Measurements from ENCODE around the gene ZNRF2. TPM values are rescaled to one million over a fixed set of nuclear protein-coding genes. Genes with fewer than 3 reads are reported as not detected.
A peak's percentile ranks its signal among the peaks of the same experiment; 100 is the strongest.

ZNRF2 gene
- total and polyA plus RNA-seq, 2 of the 13 experiments (the other 11 are each of a cell fraction or from before 2014, with no cell fraction given) = 3.5 to 7.7 TPM

DNA sequence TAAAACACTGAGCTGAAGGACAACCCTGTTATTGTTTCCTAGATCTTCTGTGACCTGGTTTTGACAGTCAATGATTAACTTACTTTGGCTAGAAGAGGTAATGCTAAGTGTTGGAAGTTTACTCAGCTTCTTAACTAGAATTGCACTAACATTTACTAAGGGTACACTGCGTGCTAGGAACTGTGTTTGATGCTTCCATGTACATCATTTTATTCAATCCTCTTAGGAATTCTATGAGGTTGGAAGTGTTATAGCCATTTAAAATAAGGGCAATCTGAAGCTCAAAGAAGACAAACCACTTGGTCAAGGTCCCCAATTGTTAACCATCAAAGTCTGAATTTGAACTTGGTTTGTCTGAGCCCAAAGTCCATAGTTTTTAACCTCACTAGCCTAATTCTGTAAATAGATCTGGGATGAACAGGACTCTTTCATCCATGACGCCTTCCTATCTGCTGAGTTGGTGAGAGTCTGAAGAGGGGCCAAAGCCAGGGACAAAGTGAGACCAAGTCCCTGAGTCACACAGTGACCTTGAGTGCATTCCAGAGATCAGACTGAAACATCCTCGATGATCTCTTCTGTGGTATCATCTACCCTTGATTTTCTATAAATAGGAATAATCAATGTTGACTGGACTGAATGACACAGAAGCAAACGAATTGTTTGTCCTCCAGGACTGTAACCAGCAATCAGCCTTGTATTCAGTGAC lies 29.2 kb upstream of the ZNRF2 start (continued):
- TF ChIP-seq, protein P1, sequence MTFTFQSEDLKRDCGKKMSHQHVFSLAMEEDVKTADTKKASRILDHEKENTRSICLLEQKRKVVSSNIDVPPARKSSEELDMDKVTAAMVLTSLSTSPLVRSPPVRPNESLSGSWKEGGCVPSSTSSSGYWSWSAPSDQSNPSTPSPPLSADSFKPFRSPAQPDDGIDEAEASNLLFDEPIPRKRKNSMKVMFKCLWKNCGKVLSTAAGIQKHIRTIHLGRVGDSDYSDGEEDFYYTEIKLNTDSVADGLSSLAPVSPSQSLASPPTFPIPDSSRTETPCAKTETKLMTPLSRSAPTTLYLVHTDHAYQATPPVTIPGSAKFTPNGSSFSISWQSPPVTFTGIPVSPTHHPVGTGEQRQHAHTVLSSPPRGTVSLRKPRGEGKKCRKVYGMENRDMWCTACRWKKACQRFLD (CRISPR knock-in tag; IDR thresholded peaks at IDR 0.05; ENCODE audit: borderline replicate concordance) = no peak
- TF ChIP-seq JUND (CRISPR knock-in tag; IDR thresholded peaks at IDR 0.05) (peak; percentile 51; the same call in 1 of the 2 replicates), NR3C1 (CRISPR knock-in tag; IDR thresholded peaks at IDR 0.05) (no peak), ZNF792 (CRISPR knock-in tag; IDR thresholded peaks at IDR 0.05) (peak; percentile 62; the same call in 1 of the 2 replicates), ZFY (CRISPR knock-in tag; IDR thresholded peaks at IDR 0.05) (no peak), DMAP1 (CRISPR knock-in tag; IDR thresholded peaks at IDR 0.05) (0 out of 2 replicates have a peak, but pooled peaks have one; percentile 40), JUNB (CRISPR knock-in tag; IDR thresholded peaks at IDR 0.05; ENCODE audit: borderline replicate concordance) (no peak), NR2F2 (IDR thresholded peaks at IDR 0.05; ENCODE audit: borderline replicate concordance, low read depth) (0 out of 2 replicates have a peak, but pooled peaks have one; percentile 62), RELA (CRISPR knock-in tag; IDR thresholded peaks at IDR 0.05) (no peak), SALL2 (CRISPR knock-in tag; IDR thresholded peaks at IDR 0.05) (no peak), ZNF547 (CRISPR knock-in tag; IDR thresholded peaks at IDR 0.05) (no peak)
- TF ChIP-seq, protein P2, sequence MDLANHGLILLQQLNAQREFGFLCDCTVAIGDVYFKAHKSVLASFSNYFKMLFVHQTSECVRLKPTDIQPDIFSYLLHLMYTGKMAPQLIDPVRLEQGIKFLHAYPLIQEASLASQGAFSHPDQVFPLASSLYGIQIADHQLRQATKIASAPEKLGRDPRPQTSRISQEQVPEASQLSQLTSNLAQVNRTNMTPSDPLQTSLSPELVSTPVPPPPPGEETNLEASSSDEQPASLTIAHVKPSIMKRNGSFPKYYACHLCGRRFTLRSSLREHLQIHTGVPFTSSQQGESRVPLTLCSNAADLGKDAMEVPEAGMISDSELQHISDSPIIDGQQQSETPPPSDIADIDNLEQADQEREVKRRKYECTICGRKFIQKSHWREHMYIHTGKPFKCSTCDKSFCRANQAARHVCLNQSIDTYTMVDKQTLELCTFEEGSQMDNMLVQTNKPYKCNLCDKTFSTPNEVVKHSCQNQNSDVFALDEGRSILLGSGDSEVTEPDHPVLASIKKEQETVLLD (CRISPR knock-in tag; IDR thresholded peaks at IDR 0.05; ENCODE audit: low read depth) = no peak
- TF ChIP-seq, protein P3, sequence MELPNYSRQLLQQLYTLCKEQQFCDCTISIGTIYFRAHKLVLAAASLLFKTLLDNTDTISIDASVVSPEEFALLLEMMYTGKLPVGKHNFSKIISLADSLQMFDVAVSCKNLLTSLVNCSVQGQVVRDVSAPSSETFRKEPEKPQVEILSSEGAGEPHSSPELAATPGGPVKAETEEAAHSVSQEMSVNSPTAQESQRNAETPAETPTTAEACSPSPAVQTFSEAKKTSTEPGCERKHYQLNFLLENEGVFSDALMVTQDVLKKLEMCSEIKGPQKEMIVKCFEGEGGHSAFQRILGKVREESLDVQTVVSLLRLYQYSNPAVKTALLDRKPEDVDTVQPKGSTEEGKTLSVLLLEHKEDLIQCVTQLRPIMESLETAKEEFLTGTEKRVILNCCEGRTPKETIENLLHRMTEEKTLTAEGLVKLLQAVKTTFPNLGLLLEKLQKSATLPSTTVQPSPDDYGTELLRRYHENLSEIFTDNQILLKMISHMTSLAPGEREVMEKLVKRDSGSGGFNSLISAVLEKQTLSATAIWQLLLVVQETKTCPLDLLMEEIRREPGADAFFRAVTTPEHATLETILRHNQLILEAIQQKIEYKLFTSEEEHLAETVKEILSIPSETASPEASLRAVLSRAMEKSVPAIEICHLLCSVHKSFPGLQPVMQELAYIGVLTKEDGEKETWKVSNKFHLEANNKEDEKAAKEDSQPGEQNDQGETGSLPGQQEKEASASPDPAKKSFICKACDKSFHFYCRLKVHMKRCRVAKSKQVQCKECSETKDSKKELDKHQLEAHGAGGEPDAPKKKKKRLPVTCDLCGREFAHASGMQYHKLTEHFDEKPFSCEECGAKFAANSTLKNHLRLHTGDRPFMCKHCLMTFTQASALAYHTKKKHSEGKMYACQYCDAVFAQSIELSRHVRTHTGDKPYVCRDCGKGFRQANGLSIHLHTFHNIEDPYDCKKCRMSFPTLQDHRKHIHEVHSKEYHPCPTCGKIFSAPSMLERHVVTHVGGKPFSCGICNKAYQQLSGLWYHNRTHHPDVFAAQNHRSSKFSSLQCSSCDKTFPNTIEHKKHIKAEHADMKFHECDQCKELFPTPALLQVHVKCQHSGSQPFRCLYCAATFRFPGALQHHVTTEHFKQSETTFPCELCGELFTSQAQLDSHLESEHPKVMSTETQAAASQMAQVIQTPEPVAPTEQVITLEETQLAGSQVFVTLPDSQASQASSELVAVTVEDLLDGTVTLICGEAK (IDR thresholded peaks at IDR 0.05) = no peak
- TF ChIP-seq, protein P3 (CRISPR knock-in tag; IDR thresholded peaks at IDR 0.05) = no peak; the same call in 1 of the 2 replicates
- TF ChIP-seq, protein P4, sequence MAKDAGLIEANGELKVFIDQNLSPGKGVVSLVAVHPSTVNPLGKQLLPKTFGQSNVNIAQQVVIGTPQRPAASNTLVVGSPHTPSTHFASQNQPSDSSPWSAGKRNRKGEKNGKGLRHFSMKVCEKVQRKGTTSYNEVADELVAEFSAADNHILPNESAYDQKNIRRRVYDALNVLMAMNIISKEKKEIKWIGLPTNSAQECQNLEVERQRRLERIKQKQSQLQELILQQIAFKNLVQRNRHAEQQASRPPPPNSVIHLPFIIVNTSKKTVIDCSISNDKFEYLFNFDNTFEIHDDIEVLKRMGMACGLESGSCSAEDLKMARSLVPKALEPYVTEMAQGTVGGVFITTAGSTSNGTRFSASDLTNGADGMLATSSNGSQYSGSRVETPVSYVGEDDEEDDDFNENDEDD (CRISPR knock-in tag; IDR thresholded peaks at IDR 0.05; ENCODE audit: borderline replicate concordance) = no peak
- TF ChIP-seq, protein P5, sequence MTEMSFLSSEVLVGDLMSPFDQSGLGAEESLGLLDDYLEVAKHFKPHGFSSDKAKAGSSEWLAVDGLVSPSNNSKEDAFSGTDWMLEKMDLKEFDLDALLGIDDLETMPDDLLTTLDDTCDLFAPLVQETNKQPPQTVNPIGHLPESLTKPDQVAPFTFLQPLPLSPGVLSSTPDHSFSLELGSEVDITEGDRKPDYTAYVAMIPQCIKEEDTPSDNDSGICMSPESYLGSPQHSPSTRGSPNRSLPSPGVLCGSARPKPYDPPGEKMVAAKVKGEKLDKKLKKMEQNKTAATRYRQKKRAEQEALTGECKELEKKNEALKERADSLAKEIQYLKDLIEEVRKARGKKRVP (CRISPR knock-in tag; IDR thresholded peaks at IDR 0.05) = 0 out of 4 replicates have a peak, but pooled peaks of 1 of the 2 experiments have one; percentile 48

Data from HepG2 (cell line).